ENCODE results near the gene PLAC1. TPM values are rescaled to one million over a fixed set of nuclear protein-coding genes. Genes with fewer than 3 reads are reported as not detected.

PLAC1 gene
- total and polyA plus RNA-seq, 2 of the 4 experiments (the other 2 are of a cell fraction): 0.36 to 0.74 TPM

GRCh38 chrX:134660627-134661026 lies 2.4 kb upstream of the PLAC1 start:
- Histone ChIP-seq H3K79me1 (ENCODE audit: low read depth in 1 of 2, low read length in 2 of 2) (no peaks in the 10 kb centered on the region), H2AFZ (replicated peaks; ENCODE audit: low read length, poor library complexity) (no peak overlapping the region), H2AK9ac (replicated peaks; ENCODE audit: low read depth, low read length, poor library complexity) (no peak overlapping the region), H3K18ac (ENCODE audit: low read depth, low read length) (peak overlapping the region; percentile 49; the same call in 1 of the 2 replicates), H3K4me2 (ENCODE audit: low read depth, low read length) (no peak overlapping the region), H3K9ac (ENCODE audit: low read depth, low read length) (no peak overlapping the region), H4K20me1 (ENCODE audit: insufficient read depth, low read length) (no peaks in the 10 kb centered on the region), H4K8ac (ENCODE audit: low read depth in 2 of 2, low read length in 2 of 2) (no peak overlapping the region), H2BK5ac (ENCODE audit: low read depth, low read length, poor library complexity, severe bottlenecking) (peak overlapping the region; percentile 40), H3K27me3 (ENCODE audit: control insufficient read depth, insufficient read depth, low read length) (no peaks in the 10 kb centered on the region), H3K4ac (ENCODE audit: low read depth, low read length) (peak overlapping the region; percentile 10; the same call in 1 of the 2 replicates), H3K36me3 (ENCODE audit: control insufficient read depth, insufficient read depth, low read length) (no peaks in the 10 kb centered on the region), H4K5ac (ENCODE audit: low read depth, low read length) (peak overlapping the region; percentile 39; the same call in 1 of the 2 replicates), H3K9me1 (ENCODE audit: insufficient read depth, low read length) (peaks cover 2% of the 10 kb centered on the region; the same call in 1 of the 2 replicates), H2BK120ac (ENCODE audit: low read depth, low read length) (peak overlapping the region; percentile 26; the same call in 1 of the 2 replicates), H3K23ac (ENCODE audit: low read depth, low read length) (no peak overlapping the region), H3K56ac (ENCODE audit: extremely low read depth, insufficient read depth, low read length) (no peak overlapping the region), H2BK20ac (ENCODE audit: low read depth, low read length) (peak overlapping the region; percentile 47; the same call in 1 of the 2 replicates), H2BK15ac (ENCODE audit: low read depth, low read length) (no peak overlapping the region), H3K14ac (replicated peaks; ENCODE audit: low read depth, low read length) (no peak overlapping the region), H3K27ac (ENCODE audit: insufficient read depth, low read length) (no peak overlapping the region), H3K9me3 (ENCODE audit: control insufficient read depth, insufficient read depth, low read length) (no peaks in the 10 kb centered on the region), H4K91ac (ENCODE audit: insufficient read depth, low read depth, low read length) (no peak overlapping the region), H3K4me1 (ENCODE audit: control insufficient read depth, insufficient read depth, low read length) (peaks cover 8% of the 10 kb centered on the region; the same call in 1 of the 2 replicates), H3K4me3 (ENCODE audit: insufficient read depth, low read depth, low read length) (no peak overlapping the region), H2AK5ac (ENCODE audit: low read depth, low read length) (no peak overlapping the region)
- BruUV-seq (replicated peaks): no TSS peak
- in situ Hi-C loops (cut with MboI; ENCODE audit: low sequenced_read_pairs) (no loop called here), dilution Hi-C loops (cut with HindIII; ENCODE audit: low sequenced_read_pairs, unreplicated experiment) (no loop called here), intact Hi-C loops (cut with micrococcal nuclease) (no loop called here)
- TF ChIP-seq MXI1 (IDR thresholded peaks at IDR 0.05; ENCODE audit: borderline replicate concordance, low read depth, low read length) (no peak), MAZ (IDR thresholded peaks at IDR 0.05; ENCODE audit: borderline replicate concordance, low read depth, low read length) (no peak), RFX5 (IDR thresholded peaks at IDR 0.05; ENCODE audit: low read depth, low read length) (no peak), SMC3 (IDR thresholded peaks at IDR 0.05; ENCODE audit: low read depth, low read length) (no peak)
- ChIA-PET CTCF (no interaction called here), POLR2A (ENCODE audit: unreplicated experiment) (no interaction called here)
- peak; percentile 41 for DNase-seq
- no CpG with 5 or more reads among the region's 1 CpG for WGBS, 2 experiments (ENCODE audit: extremely low coverage in 2 of 2, insufficient read length in 1 of 2)
- peak; percentile 68 for ATAC-seq (ENCODE audit: low read depth)

Measured in IMR-90 (cell line).